HepG2 (cell line): ENCODE data around the gene TFEB. TPM values are rescaled to one million over a fixed set of nuclear protein-coding genes. Genes with fewer than 3 reads are reported as not detected.

Experiments used
- ETS1 ChIP-seq: sonication (generic); formaldehyde crosslinking; IDR thresholded peaks from 2 replicates; pipeline ENCODE4 v1.4.0; 2020; ENCODE audit warnings: missing genetic modification reagents
- GFI1 ChIP-seq: sonication (generic); formaldehyde crosslinking; IDR thresholded peaks from 2 replicates; pipeline ENCODE4 v1.5.0; 2020; ENCODE audit warnings: missing genetic modification reagents, mild to moderate bottlenecking, borderline replicate concordance
- HNF1A ChIP-seq, 2 experiments: sonication (generic) in 1 of 2; formaldehyde crosslinking in 1 of 2; IDR thresholded peaks; 2 replicates each; pipeline versions ENCODE4 v1.4.0 to v1.6.1; 2016 to 2020; ENCODE audit warnings: borderline replicate concordance in 1 of 2, low read depth in 1 of 2, mild to moderate bottlenecking in 1 of 2, missing genetic modification reagents in 1 of 2
- NFKBIZ ChIP-seq: IDR thresholded peaks from 2 replicates; pipeline ENCODE4 v1.6.1; 2018; ENCODE audit warnings: missing genetic modification reagents, missing compliant biosample characterization
- NR2F6 ChIP-seq, 2 experiments: IDR thresholded peaks; 2 replicates each; pipeline ENCODE4 v1.6.1; 2016; ENCODE audit warnings: antibody characterized with exemption in 1 of 2, mild to moderate bottlenecking in 1 of 2
- PREB ChIP-seq: sonication (generic); formaldehyde crosslinking; IDR thresholded peaks from 2 replicates; pipeline ENCODE4 v1.4.0; 2020; ENCODE audit warnings: missing genetic modification reagents
- PRPF4 ChIP-seq: fragments of 200-400 bp; formaldehyde crosslinking; IDR thresholded peaks from 2 replicates; pipeline ENCODE4 v1.6.1; 2016; ENCODE audit warnings: low read length, low read depth; ENCODE audit not compliant: poor library complexity, severe bottlenecking
- RXRB ChIP-seq: IDR thresholded peaks from 2 replicates; pipeline ENCODE4 v1.6.1; 2016; ENCODE audit warnings: borderline replicate concordance, missing genetic modification reagents, missing compliant biosample characterization
- STAT5B ChIP-seq: sonication (generic); formaldehyde crosslinking; IDR thresholded peaks from 2 replicates; pipeline ENCODE4 v1.4.0; 2020; ENCODE audit warnings: missing genetic modification reagents
- TFDP1 ChIP-seq: IDR thresholded peaks from 2 replicates; pipeline ENCODE4 v1.6.1; 2016; ENCODE audit warnings: missing compliant biosample characterization, missing genetic modification reagents, borderline replicate concordance
- ZIK1 ChIP-seq: sonication (generic); formaldehyde crosslinking; IDR thresholded peaks from 2 replicates; pipeline ENCODE4 v1.5.0; 2020; ENCODE audit warnings: mild to moderate bottlenecking, low read depth, missing genetic modification reagents, borderline replicate concordance
- ZNF207 ChIP-seq: fragments of 450-650 bp; IDR thresholded peaks from 2 replicates; pipeline ENCODE4 v1.6.1; 2016; ENCODE audit warnings: antibody characterized with exemption, borderline replicate concordance
- ZNF232 ChIP-seq: sonication (generic); formaldehyde crosslinking; IDR thresholded peaks from 2 replicates; pipeline ENCODE4 v1.4.0; 2020; ENCODE audit warnings: missing genetic modification reagents, borderline replicate concordance
- ZNF280B ChIP-seq: sonication (generic); formaldehyde crosslinking; IDR thresholded peaks from 2 replicates; pipeline ENCODE4 v1.5.0; 2020; ENCODE audit warnings: missing genetic modification reagents, mild to moderate bottlenecking, borderline replicate concordance
- ZNF770 ChIP-seq: sonication (generic); formaldehyde crosslinking; IDR thresholded peaks from 2 replicates; pipeline ENCODE4 v1.5.0; 2020; ENCODE audit warnings: mild to moderate bottlenecking, missing genetic modification reagents
- polyA plus RNA-seq, 8 experiments: library from polyadenylated mRNA; depleted of rRNA in 3 of 8; stranded (reverse) in 7 of 8; unstranded in 1 of 8; fragments of >200 nt; fragmentation: Illumina TruSeq in 4 of 8; extraction: Trizol in 4 of 8; gene quantifications; 2 replicates each; pipeline versions ENCODE4 v1.2.1 to v1.2.3, GENCODE V29; 2011 to 2016; ENCODE audit warnings: low read depth in 4 of 8, missing spikeins in 1 of 8, mixed read lengths in 1 of 8; ENCODE audit not compliant: insufficient read depth in 1 of 8
- total RNA-seq, 5 experiments: library from RNA; depleted of rRNA; stranded (reverse); fragments of >200 nt; fragmentation: Illumina TruSeq; extraction: Trizol; gene quantifications; 2 replicates each; pipeline ENCODE4 v1.2.3, GENCODE V29; 2016; ENCODE audit warnings: low read depth in 1 of 5

TFEB gene
- total and polyA plus RNA-seq, 2 of the 13 experiments (the other 11 are each of a cell fraction or from before 2014, with no cell fraction given): 13.3 to 18.7 TPM

- no peak for TF ChIP-seq PRPF4
- TF ChIP-seq STAT5B (CRISPR knock-in tag): no peak
- TF ChIP-seq ZNF770 (CRISPR knock-in tag): no peak
- 0 out of 2 replicates have a peak, but pooled peaks have one; percentile 7 for TF ChIP-seq ZNF280B (CRISPR knock-in tag)
- no peak for TF ChIP-seq ZNF207
- TF ChIP-seq ZIK1 (CRISPR knock-in tag): 0 out of 2 replicates have a peak, but pooled peaks have one; percentile 40
- peak; percentile 26; the same call in 1 of the 2 replicates for TF ChIP-seq TFDP1 (CRISPR knock-in tag)
- 0 out of 2 replicates have a peak, but pooled peaks have one; percentile 50 for TF ChIP-seq GFI1 (CRISPR knock-in tag)
- no peak for TF ChIP-seq HNF1A (IDR thresholded peaks at IDR 0.05; ENCODE audit: low read depth)
- TF ChIP-seq HNF1A (CRISPR knock-in tag; IDR thresholded peaks at IDR 0.05; ENCODE audit: borderline replicate concordance): peak; percentile 39; the same call in 1 of the 2 replicates
- peak; percentile 32; the same call in 1 of the 2 replicates for TF ChIP-seq ZNF232 (CRISPR knock-in tag)
- no peak for TF ChIP-seq PREB
- TF ChIP-seq RXRB: peak; percentile 14; the same call in 1 of the 2 replicates
- TF ChIP-seq ETS1 (CRISPR knock-in tag): no peak
- no peak for TF ChIP-seq NFKBIZ (CRISPR knock-in tag)
- peak; percentile 68; the same call in 1 of the 2 replicates for TF ChIP-seq NR2F6 (IDR thresholded peaks at IDR 0.05)
- peak; percentile 73 for TF ChIP-seq NR2F6 (CRISPR knock-in tag; IDR thresholded peaks at IDR 0.05)
Observed at GRCh38 chr6:41768545-41769308, 33.3 kb upstream of the TFEB start (continued).
